Peyer's patch (tissue), 4 donors: ENCODE measurements around the gene OR10J5. TPM values are rescaled to one million over a fixed set of nuclear protein-coding genes. Genes with fewer than 3 reads are reported as not detected.

Source experiments
- DNase-seq, 3 donors: peaks; one replicate each; pipeline ENCODE4 v3.0.0-alpha.2; 2017 to 2019
- H3K27ac ChIP-seq, 4 donors: fragments of 200-600 bp; sonication (generic); one replicate each; pipeline ENCODE4 v1.5.1; 2016 to 2019
- H3K27me3 ChIP-seq, 2 donors: fragments of 200-600 bp; sonication (generic); one replicate each; pipeline ENCODE4 v1.5.1; 2019
- H3K36me3 ChIP-seq, 3 donors: fragments of 200-600 bp; sonication (generic); one replicate each; pipeline ENCODE4 v1.5.1; 2016 to 2019
- H3K4me1 ChIP-seq, 4 donors: fragments of 200-600 bp; sonication (generic); one replicate each; pipeline ENCODE4 v1.5.1; 2016 to 2019
- H3K4me3 ChIP-seq, 4 donors: fragments of 200-600 bp; sonication (generic); 1 replicate in 3 of 4; 2 replicates in 1 of 4; pipeline ENCODE4 v1.5.1; 2016 to 2019; ENCODE audit warnings: mild to moderate bottlenecking in 1 of 4
- H3K9me3 ChIP-seq, 4 donors: fragments of 200-600 bp; sonication (generic); one replicate each; pipeline ENCODE4 v1.5.1; 2016 to 2019; ENCODE audit warnings: mild to moderate bottlenecking in 1 of 4
- CTCF ChIP-seq, 6 experiments: fragments of 450-650 bp in 4 of 6; fragments of 200-600 bp in 2 of 6; sonication (generic) in 1 of 6; IDR thresholded peaks; one replicate each; pipeline ENCODE4 v1.5.1; 2017 to 2019; ENCODE audit warnings: antibody characterized with exemption in 6 of 6, mild to moderate bottlenecking in 3 of 6, moderate library complexity in 1 of 6
- POLR2A ChIP-seq, 2 donors: fragments of 450-650 bp; IDR thresholded peaks; one replicate each; pipeline ENCODE4 v1.5.1; 2017; ENCODE audit warnings: antibody characterized with exemption in 2 of 2, mild to moderate bottlenecking in 2 of 2, moderate library complexity in 2 of 2
- total RNA-seq, 4 donors: library from RNA; depleted of rRNA; stranded (reverse); fragments of >200 nt; gene quantifications; one replicate each; pipeline ENCODE4 v1.1.0, GENCODE V29; 2016

The OR10J5 gene
- not detected for total RNA-seq

- no peak within 1 kb of the TSS for H3K27ac ChIP-seq
- peaks cover 0 to 7% (median 0%) of the 10 kb centered on the region in 4 donors for H3K9me3 ChIP-seq
- no peak for TF ChIP-seq POLR2A (IDR thresholded peaks at IDR 0.05)
- no peak for TF ChIP-seq CTCF (IDR thresholded peaks at IDR 0.05)
- H3K36me3 ChIP-seq, result no peaks in the 10 kb centered on the region
- H3K4me1 ChIP-seq, result no peaks in the 10 kb centered on the region
- DNase-seq, result no peak
- H3K4me3 ChIP-seq, result no peak within 1 kb of the TSS
- no peaks in the 10 kb centered on the region for H3K27me3 ChIP-seq
Measured at GRCh38 chr1:159535907-159536306, at the start of gene OR10J5. TSS of gene OR10J5 (minus strand) at chr1:159536007. CDS start at chr1:159536007, 0 bp downstream.

- Histone ChIP-seq H3K27me3 (no peaks in the 10 kb centered on the region), H3K36me3 (no peaks in the 10 kb centered on the region), H3K4me1 (no peaks in the 10 kb centered on the region), H3K9me3 (no peaks in the 10 kb centered on the region), H3K27ac (no peak overlapping the region), H3K4me3 (no peak overlapping the region)
- no peak for DNase-seq
- TF ChIP-seq CTCF (IDR thresholded peaks at IDR 0.05), result no peak
- TF ChIP-seq POLR2A (IDR thresholded peaks at IDR 0.05), result no peak
Measured at GRCh38 chr1:159584536-159584935, 48.7 kb upstream of the OR10J5 start.

GRCh38 chr1:159581422-159581821, 45.6 kb upstream of the OR10J5 start:
- no peak for TF ChIP-seq CTCF (IDR thresholded peaks at IDR 0.05)
- TF ChIP-seq POLR2A (IDR thresholded peaks at IDR 0.05), result no peak
- no peak for DNase-seq
- Histone ChIP-seq H3K4me3 (no peak overlapping the region), H3K36me3 (no peaks in the 10 kb centered on the region), H3K27ac (no peak overlapping the region), H3K27me3 (no peaks in the 10 kb centered on the region), H3K9me3 (no peaks in the 10 kb centered on the region), H3K4me1 (no peaks in the 10 kb centered on the region)

GRCh38 chr1:159580340-159580739, 44.5 kb upstream of the OR10J5 start:
- Histone ChIP-seq H3K4me3 (no peak overlapping the region), H3K4me1 (no peaks in the 10 kb centered on the region), H3K36me3 (no peaks in the 10 kb centered on the region), H3K27me3 (no peaks in the 10 kb centered on the region), H3K27ac (no peak overlapping the region), H3K9me3 (no peaks in the 10 kb centered on the region)
- no peak for DNase-seq
- TF ChIP-seq CTCF (IDR thresholded peaks at IDR 0.05) (no peak), POLR2A (IDR thresholded peaks at IDR 0.05) (no peak)

GRCh38 chr1:159577446-159577845, 41.6 kb upstream of the OR10J5 start:
- Histone ChIP-seq H3K9me3 (no peaks in the 10 kb centered on the region), H3K27me3 (no peaks in the 10 kb centered on the region), H3K27ac (no peak overlapping the region), H3K4me1 (no peaks in the 10 kb centered on the region), H3K4me3 (no peak overlapping the region), H3K36me3 (no peaks in the 10 kb centered on the region)
- DNase-seq, result no peak
- TF ChIP-seq CTCF (IDR thresholded peaks at IDR 0.05) (no peak), POLR2A (IDR thresholded peaks at IDR 0.05) (no peak)

- H3K27ac ChIP-seq, result no peak overlapping the region
- TF ChIP-seq CTCF (IDR thresholded peaks at IDR 0.05) (no peak), POLR2A (IDR thresholded peaks at IDR 0.05) (no peak)
- no peaks in the 10 kb centered on the region for H3K27me3 ChIP-seq
- no peak overlapping the region for H3K4me3 ChIP-seq
- H3K4me1 ChIP-seq, result no peaks in the 10 kb centered on the region
- H3K36me3 ChIP-seq, result no peaks in the 10 kb centered on the region
- H3K9me3 ChIP-seq, result no peaks in the 10 kb centered on the region
- no peak for DNase-seq
Measured at GRCh38 chr1:159562680-159563079, 26.9 kb upstream of the OR10J5 start.
